Cardiac fibroblast (primary cell): ENCODE data around the gene SNRNP48.

Experiments used
- DNase-seq, 2 donors: peaks; one replicate each; pipeline versions ENCODE4 v3.0.0 to v3.0.0-alpha.2; 2010; ENCODE audit warnings: low read depth in 2 of 2
- H3K4me3 ChIP-seq, 2 donors: replicated peaks in 1 of 2; 1 replicate in 1 of 2; 2 replicates in 1 of 2; pipeline ENCODE4 v1.5.1; 2011; ENCODE audit warnings: low read depth in 2 of 2, low read length in 2 of 2, mild to moderate bottlenecking in 2 of 2, moderate library complexity in 1 of 2
- CTCF ChIP-seq: IDR thresholded peaks from one replicate; pipeline ENCODE4 v1.5.1; 2011; ENCODE audit warnings: low read depth, mild to moderate bottlenecking, low read length, inconsistent platforms

Gene SNRNP48

DNA sequence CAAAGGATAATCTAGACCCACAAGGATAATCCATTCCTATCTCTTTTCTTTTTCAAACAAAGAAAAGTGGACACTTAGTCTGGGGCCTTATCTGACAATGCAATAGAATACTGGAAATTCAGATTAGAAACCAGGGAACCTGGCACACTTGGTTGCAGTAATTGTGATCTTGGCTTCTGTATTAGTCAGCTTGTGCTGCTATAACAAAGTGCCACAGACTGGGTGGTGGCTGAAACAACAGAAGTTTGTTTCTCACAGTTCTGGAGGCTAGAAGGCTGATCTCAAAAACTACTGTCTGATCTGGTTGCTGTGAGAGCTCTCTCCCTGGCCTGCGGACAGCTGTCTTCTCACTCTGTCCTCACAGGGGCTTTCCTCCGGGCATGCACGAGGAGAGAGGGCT lies 49.4 kb downstream of the SNRNP48 start:
- no peak for TF ChIP-seq CTCF
- no peak overlapping the region for H3K4me3 ChIP-seq
- no peak for DNase-seq

GRCh38 chr6:7640016-7640415 lies 50.0 kb downstream of the SNRNP48 start:
- DNase-seq: no peak
- TF ChIP-seq CTCF: no peak
- no peak overlapping the region for H3K4me3 ChIP-seq

DNA sequence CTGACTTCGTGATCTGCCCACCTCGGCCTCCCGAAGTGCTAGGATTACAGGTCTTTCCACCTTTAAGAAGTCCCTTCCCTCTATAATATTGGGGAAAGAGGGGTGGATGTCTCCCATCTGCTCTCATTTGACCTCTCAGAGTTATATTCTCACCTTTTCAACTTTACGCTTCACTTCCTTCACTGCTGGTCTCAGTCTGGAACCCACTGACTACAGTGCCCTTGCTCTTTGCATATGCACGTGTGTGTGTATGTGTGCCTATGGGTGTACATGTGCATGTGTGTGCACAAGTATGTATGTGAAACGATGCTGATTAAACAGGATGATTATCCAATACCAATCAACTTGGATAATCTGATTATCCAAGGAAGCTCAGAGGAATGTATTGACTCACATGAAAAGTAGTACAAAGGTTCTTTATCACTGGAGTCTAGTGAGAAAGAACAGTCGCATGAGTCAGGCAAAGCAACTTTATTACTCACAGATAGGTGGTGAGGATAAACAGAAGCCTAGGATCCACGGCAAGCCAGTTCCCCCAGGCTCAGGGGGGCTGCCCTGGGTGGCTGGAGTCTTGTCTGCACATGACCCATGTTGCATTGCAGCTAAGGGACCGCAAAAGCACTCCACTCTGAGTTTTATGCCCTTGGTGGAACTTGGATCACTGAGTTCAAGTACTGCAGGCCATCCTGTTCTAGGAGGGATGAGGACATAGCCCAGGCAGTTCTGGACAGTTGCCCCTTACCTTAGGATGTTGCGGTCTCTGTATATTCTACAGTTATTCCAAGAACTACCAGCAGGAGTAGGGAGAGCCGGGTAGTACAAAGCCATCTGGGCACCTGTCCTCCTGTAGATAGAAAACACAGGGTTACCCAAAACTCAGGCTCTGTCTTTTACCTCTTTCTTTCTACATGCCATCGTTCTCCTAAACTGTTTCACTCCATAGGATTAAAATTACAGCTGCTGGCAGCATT lies 50.9 kb downstream of the SNRNP48 start:
- H3K4me3 ChIP-seq: no peak overlapping the region
- peak; percentile 60 to 88 for DNase-seq
- TF ChIP-seq CTCF: peak; percentile 18

DNA sequence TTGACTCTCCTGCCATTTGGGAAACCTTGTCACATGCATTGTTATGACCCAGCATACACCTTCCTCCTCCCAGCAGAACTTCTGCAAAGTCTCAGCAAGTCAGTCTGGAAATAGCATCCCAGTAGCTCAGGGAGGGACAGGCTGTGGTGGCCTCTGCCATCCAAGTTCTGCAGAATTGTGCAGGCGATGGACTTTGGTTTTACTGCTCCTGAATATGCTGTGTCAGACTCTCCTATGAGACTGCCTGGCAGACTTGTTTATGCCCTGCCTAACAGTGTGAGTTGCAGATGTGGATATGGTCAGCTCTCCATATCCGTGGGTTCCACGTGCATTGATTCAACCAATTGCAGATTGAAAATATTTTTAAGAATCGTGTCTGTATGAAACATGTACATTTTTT lies 52.8 kb downstream of the SNRNP48 start:
- no peak overlapping the region for H3K4me3 ChIP-seq
- TF ChIP-seq CTCF: no peak
- DNase-seq: no peak

DNA sequence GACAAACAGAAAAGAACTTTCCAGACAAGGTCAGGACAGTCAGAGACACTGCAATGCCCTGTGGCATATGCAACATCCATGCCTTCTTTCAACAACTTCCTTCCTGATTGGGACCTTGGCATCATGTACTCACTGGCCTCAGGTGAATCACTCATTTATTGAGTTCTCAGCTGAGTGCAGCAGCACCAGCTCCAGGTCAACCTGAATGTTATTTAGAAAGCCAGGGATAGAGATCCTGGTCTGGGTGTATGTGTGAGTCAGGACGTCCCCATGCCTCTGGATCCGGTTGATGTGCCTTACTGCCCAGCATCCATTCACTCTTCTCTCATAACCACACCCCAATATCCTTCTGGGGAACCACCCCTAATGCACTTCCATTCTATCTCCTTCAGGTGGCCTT lies 54.4 kb downstream of the SNRNP48 start:
- H3K4me3 ChIP-seq: no peak overlapping the region
- DNase-seq: peak in 1 of 2 donors; percentile 49
- no peak for TF ChIP-seq CTCF

DNA sequence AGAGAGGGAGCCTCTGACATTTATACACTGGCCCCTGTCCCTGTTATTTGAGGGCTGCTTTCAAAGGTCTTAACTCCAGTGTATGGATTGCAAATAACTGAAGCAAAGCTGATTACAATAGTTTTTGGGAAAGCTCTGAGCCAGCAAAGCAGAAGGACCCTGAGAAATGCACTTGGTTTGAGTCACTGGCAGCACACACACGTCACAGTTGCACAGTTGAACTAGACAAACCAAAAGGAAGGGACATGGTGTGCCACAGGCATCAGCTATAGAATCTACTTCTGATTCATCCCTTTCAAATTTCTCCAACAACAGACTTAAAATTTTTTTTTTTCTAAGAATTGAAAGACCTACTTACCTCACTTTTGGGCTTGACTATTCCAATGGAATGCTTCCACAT lies 56.4 kb downstream of the SNRNP48 start:
- H3K4me3 ChIP-seq: no peak overlapping the region
- TF ChIP-seq CTCF: no peak
- DNase-seq: peak; percentile 34 to 97
